G401 (cell line): ENCODE measurements around the gene DNPH1. TPM values are rescaled to one million over a fixed set of nuclear protein-coding genes. Genes with fewer than 3 reads are reported as not detected.

Source experiments
- DNase-seq: peaks from one replicate; pipeline ENCODE4 v3.0.0-alpha.2; 2015; ENCODE audit warnings: low spot score
- in situ Hi-C: cut with HindIII; loops from 2 replicates; pipeline ENCODE4 v1.10.0; 2016; ENCODE audit warnings: low sequenced_read_pairs, mixed read lengths
- total RNA-seq: library from RNA; depleted of rRNA; stranded (reverse); fragments of >200 nt; shearing (Covaris generic); gene quantifications from 2 replicates; pipeline ENCODE4 v1.2.3, GENCODE V29; 2014

Gene DNPH1
- total RNA-seq, 1 experiment from 2014 or later: 223 TPM

GRCh38 chr6:43265564-43265963 is 36.3 kb upstream of the DNPH1 start:
- DNase-seq: no peak
- in situ Hi-C loops: no loop called here

- no peak for DNase-seq
- in situ Hi-C loops: no loop called here
Measured at GRCh38 chr6:43264599-43265145, 35.4 kb upstream of the DNPH1 start.

- in situ Hi-C loops: no loop called here
- peak; percentile 46 for DNase-seq
Measured at GRCh38 chr6:43263314-43264178, 34.3 kb upstream of the DNPH1 start.

- in situ Hi-C loops: no loop called here
- no peak for DNase-seq
Measured at GRCh38 chr6:43262780-43263313, 33.6 kb upstream of the DNPH1 start.

- in situ Hi-C loops: no loop called here
- DNase-seq: no peak
Measured at GRCh38 chr6:43262000-43262779, 32.9 kb upstream of the DNPH1 start.

- in situ Hi-C loops: no loop called here
- no peak for DNase-seq
Measured at GRCh38 chr6:43261198-43261597, 31.9 kb upstream of the DNPH1 start.

GRCh38 chr6:43260791-43261190 is 31.5 kb upstream of the DNPH1 start:
- no peak for DNase-seq
- in situ Hi-C loops: no loop called here

GRCh38 chr6:43258807-43259686 is 29.8 kb upstream of the DNPH1 start:
- in situ Hi-C loops: no loop called here

GRCh38 chr6:43258180-43258579 is 28.9 kb upstream of the DNPH1 start:
- in situ Hi-C loops: no loop called here

More at GRCh38 chr6:43258807-43259686, 29.8 kb upstream of the DNPH1 start:
- DNase-seq: no peak

GRCh38 chr6:43257367-43258145 is 28.3 kb upstream of the DNPH1 start:
- in situ Hi-C loops: no loop called here
- no peak for DNase-seq

More at GRCh38 chr6:43258180-43258579, 28.9 kb upstream of the DNPH1 start:
- DNase-seq: no peak

- in situ Hi-C loops: no loop called here
- no peak for DNase-seq
Measured at GRCh38 chr6:43256670-43257366, 27.5 kb upstream of the DNPH1 start.

GRCh38 chr6:43255408-43256054 is 26.2 kb upstream of the DNPH1 start:
- DNase-seq: no peak
- in situ Hi-C loops: no loop called here

- DNase-seq: no peak
Measured at GRCh38 chr6:43254846-43255245, 25.6 kb upstream of the DNPH1 start.

GRCh38 chr6:43254138-43254817 is 25.0 kb upstream of the DNPH1 start:
- no peak for DNase-seq
- in situ Hi-C loops: no loop called here

More at GRCh38 chr6:43254846-43255245, 25.6 kb upstream of the DNPH1 start:
- in situ Hi-C loops: no loop called here

- in situ Hi-C loops: no loop called here
- no peak for DNase-seq
Measured at GRCh38 chr6:43253401-43253800, 24.1 kb upstream of the DNPH1 start.

- DNase-seq: peak; percentile 44
- in situ Hi-C loops: no loop called here
Measured at GRCh38 chr6:43250992-43251373, 21.7 kb upstream of the DNPH1 start.

- no peak for DNase-seq
- in situ Hi-C loops: no loop called here
Measured at GRCh38 chr6:43248791-43249190, 19.5 kb upstream of the DNPH1 start.
